Motor neuron (in vitro differentiated cells): ENCODE results near the gene ZNF407. TPM values are rescaled to one million over a fixed set of nuclear protein-coding genes. Genes with fewer than 3 reads are reported as not detected.
A peak's percentile ranks its signal among the peaks of the same experiment; 100 is the strongest.

Experiments used
- ATAC-seq, 8 experiments: fragments of 200-7000 bp; cut with Tn5 transposase; replicated peaks in 6 of 8; 2 replicates each; pipeline ENCODE4 v1.8.0; 2021; ENCODE audit warnings: mild to moderate bottlenecking in 8 of 8, moderate library complexity in 8 of 8
- H3K27ac ChIP-seq, 2 donors: fragments of 250-450 bp; sonication (Bioruptor Pico); 2 replicates each; pipeline ENCODE4 v1.9.0; 2021; ENCODE audit warnings: antibody characterized with exemption in 2 of 2, mild to moderate bottlenecking in 2 of 2, moderate library complexity in 1 of 2
- H3K4me1 ChIP-seq, 2 donors: fragments of 250-450 bp; sonication (Bioruptor Pico); replicated peaks in 1 of 2; 2 replicates each; pipeline ENCODE4 v1.6.1; 2021; ENCODE audit warnings: antibody characterized with exemption in 2 of 2, mild to moderate bottlenecking in 2 of 2, moderate library complexity in 1 of 2
- H3K4me3 ChIP-seq, 5 donors: fragments of 250-450 bp; sonication (Bioruptor Pico); 2 replicates each; pipeline ENCODE4 v1.9.0; 2021; ENCODE audit warnings: antibody characterized with exemption in 5 of 5, mild to moderate bottlenecking in 5 of 5, moderate library complexity in 4 of 5
- WGBS, 10 experiments: fragments of 450-650 bp; shearing (Covaris generic); methylation state at CpG; one replicate each; pipeline ENCODE4 v1.0.0; 2022; 5-methylcytosine and 5-hydroxymethylcytosine counted together
- in situ Hi-C, 9 experiments: fragments of 400-800 bp; cut with MboI; loops; one replicate each; pipeline ENCODE4 v1.15.0; 2021; ENCODE audit warnings: low sequenced_read_pairs in 9 of 9, low pct_unique_long_range_greater_than_20kb in 2 of 9; ENCODE audit not compliant: unreplicated experiment in 9 of 9
- total RNA-seq, 8 experiments: library from RNA; unstranded; fragments of 300-600 nt; gene quantifications; 2 replicates each; pipeline versions ENCODE4 v1.2.3 to v1.2.4, GENCODE V29; 2022

Gene ZNF407
- total RNA-seq, 8 experiments from 2014 or later = 7.9 to 23.6 (median 11.6) TPM

DNA sequence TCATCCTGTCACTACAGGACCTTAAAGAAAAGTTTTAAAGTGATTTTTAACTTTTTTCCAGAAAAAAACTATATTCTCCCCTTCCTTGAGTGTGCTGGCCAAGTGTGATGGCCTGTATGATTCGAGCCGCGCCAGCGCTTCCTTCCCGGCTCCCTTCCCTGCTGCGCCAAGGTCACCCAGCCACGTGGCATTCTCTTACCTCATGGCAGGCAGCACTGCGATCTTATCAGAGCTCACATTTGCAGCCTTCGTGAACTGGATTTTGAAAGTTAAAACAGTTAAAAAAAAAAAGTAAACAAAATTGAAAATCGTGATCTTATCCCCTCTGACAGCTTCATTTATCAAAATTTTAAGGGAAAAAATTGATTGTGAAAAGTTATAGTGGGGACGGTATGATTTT is 331.4 kb downstream of the ZNF407 start:
- ATAC-seq = no peak
- in situ Hi-C loops = no loop called here
- H3K27ac ChIP-seq = no peak overlapping the region

GRCh38 chr18:74930616-74931015 is 332.9 kb downstream of the ZNF407 start:
- H3K4me3 ChIP-seq = no peak overlapping the region
- in situ Hi-C loops = no loop called here
- WGBS, 10 experiments = 83 to 100% (median 100%) methylated on average over 1 of the region's 1 CpG; no CpG with 5 or more reads in 4 of the 10 experiments

More for the DNA sequence above, 331.4 kb downstream of the ZNF407 start:
- WGBS, 10 experiments = 83 to 100% (median 93%) methylated on average over 1 to 11 of the region's 11 CpGs; no CpG with 5 or more reads in 1 of the 10 experiments
- Histone ChIP-seq H3K4me1 (no peaks in the 10 kb centered on the region), H3K4me3 (no peak overlapping the region)

DNA sequence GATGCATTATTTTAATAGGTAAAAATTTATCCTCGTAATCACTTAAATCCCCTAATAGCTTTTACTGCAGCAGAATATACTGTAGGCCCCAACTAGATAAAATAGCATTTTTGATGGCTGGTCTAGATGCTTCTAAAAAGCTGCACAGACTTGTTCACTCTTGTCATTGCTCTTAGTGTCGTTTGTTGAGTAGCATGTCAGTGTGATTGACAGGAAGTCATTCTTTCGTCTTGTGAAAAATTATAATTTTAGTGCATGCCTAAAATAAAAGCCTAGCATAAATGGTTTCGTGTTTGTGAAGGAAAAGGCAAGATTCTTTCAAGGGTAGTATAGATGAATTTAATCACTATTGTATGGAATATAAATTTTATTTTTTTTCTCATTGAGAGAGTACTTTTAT is 336.3 kb downstream of the ZNF407 start:
- Histone ChIP-seq H3K27ac (no peak overlapping the region), H3K4me1 (peaks cover 7 to 18% of the 10 kb centered on the region in 2 donors), H3K4me3 (no peak overlapping the region)
- in situ Hi-C loops = no loop called here
- WGBS, 10 experiments = 71 to 100% (median 91%) methylated on average over 1 to 4 of the region's 4 CpGs; no CpG with 5 or more reads in 1 of the 10 experiments
- ATAC-seq = no peak

More at GRCh38 chr18:74930616-74931015, 332.9 kb downstream of the ZNF407 start:
- peaks cover 5 to 6% of the 10 kb centered on the region in 2 donors for H3K4me1 ChIP-seq
- no peak overlapping the region for H3K27ac ChIP-seq
- ATAC-seq = no peak

- 31 to 100% (median 60%) methylated on average over 2 to 7 of the region's 7 CpGs; no CpG with 5 or more reads in 1 of the 10 experiments for WGBS, 10 experiments
- H3K27ac ChIP-seq = no peak overlapping the region
- H3K4me3 ChIP-seq = no peak overlapping the region
- peaks cover 7 to 18% of the 10 kb centered on the region in 2 donors for H3K4me1 ChIP-seq
- peak in 6 of 8 experiments; percentile 33 to 87 (median 52) for ATAC-seq
- in situ Hi-C loops = no loop called here
Measured at GRCh38 chr18:74935434-74935833, 337.8 kb downstream of the ZNF407 start.

DNA sequence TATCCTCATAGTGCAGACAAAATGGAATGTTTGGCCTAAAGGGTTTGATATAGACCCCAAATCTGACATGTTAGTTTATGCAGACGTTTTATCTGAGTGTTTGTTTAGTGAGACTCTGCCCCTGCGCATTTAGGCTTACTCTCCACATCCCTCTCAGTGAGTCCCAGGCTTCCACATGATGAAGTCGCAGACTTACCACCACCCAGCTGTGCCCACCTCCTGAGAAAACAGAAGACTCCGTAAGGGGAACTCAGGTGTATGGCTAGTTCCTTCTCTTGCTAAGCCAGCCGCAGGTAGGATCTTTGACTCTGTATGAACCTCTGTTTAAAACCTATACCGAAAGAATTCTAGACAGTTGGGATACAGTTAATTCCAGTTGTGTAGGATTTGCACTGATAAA is 338.7 kb downstream of the ZNF407 start:
- 72 to 100% (median 83%) methylated on average over 1 to 5 of the region's 6 CpGs; no CpG with 5 or more reads in 1 of the 10 experiments for WGBS, 10 experiments
- Histone ChIP-seq H3K27ac (no peak overlapping the region), H3K4me3 (no peak overlapping the region), H3K4me1 (peaks cover 7 to 18% of the 10 kb centered on the region in 2 donors)
- no peak for ATAC-seq
- in situ Hi-C loops = no loop called here

DNA sequence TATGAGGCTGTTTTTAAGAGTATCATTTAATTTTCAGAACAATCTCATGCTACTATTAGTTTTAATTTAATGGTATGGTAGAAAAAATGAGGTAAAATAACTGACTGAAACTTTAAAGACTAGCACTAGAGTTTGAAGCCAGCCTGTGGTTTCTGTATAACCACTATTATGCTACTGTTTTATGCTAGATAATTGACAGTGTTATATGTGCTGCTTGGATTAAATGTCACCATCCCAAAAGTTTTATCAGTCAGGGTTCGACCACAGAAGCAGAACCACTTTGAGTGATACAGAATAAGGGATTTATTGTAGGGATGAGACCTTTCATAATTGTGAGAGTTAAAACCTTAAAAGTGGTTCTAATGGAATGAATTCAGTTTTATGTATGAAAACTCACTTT is 339.6 kb downstream of the ZNF407 start:
- in situ Hi-C loops = no loop called here
- Histone ChIP-seq H3K27ac (no peak overlapping the region), H3K4me3 (no peak overlapping the region), H3K4me1 (peaks cover 7 to 18% of the 10 kb centered on the region in 2 donors)
- ATAC-seq = no peak
- WGBS, 10 experiments = 93 to 100% (median 100%) methylated on average over 1 of the region's 1 CpG; no CpG with 5 or more reads in 3 of the 10 experiments

DNA sequence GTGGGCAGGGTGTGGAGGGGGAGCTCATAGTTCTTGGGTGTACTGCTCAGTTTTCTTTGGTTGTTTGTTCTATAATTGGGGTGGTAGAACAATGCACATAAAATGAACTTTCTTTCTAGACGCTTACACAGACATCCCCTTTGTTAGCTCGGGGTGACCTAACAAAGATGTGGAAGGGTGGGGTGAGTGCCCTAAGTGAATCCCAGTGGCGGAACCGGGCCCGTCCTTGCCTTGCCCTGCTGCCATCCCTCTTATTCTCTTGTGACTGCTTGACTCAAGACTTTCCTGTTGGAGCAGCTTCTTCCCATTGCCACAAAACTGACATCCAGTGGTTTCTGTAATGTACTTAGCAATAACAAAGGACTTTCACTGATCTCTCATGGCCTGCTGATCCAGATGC is 343.2 kb downstream of the ZNF407 start:
- Histone ChIP-seq H3K4me3 (no peak overlapping the region), H3K4me1 (peaks cover 0 to 26% of the 10 kb centered on the region in 2 donors), H3K27ac (no peak overlapping the region)
- 85 to 100% methylated on average over 2 of the region's 5 CpGs; no CpG with 5 or more reads in 8 of the 10 experiments for WGBS, 10 experiments
- in situ Hi-C loops = no loop called here
- no peak for ATAC-seq

GRCh38 chr18:74942319-74942910 is 344.7 kb downstream of the ZNF407 start:
- in situ Hi-C loops = no loop called here
- Histone ChIP-seq H3K4me3 (no peak overlapping the region), H3K4me1 (peaks cover 0 to 26% of the 10 kb centered on the region in 2 donors), H3K27ac (no peak overlapping the region)
- ATAC-seq = no peak
- WGBS, 10 experiments = 55 to 100% (median 84%) methylated on average over 2 to 8 of the region's 9 CpGs

DNA sequence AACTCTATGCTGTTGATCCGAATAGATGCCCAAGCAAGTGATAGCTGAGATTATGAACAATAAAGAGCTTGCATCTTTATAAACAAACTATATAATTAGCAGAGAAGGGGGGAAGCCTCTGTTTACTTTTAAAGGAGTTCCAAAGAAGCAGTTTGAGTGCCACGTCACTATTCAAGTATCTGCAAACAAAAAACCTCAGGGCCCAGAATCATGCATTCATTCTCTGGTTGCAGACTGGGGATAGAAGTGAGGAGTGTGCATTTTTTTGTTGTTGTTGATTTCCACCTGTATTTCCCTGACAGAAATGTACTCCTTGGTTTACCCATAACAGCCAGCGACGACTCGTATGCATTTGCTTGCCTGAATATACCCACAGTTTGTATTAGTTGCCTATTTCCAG is 347.0 kb downstream of the ZNF407 start:
- in situ Hi-C loops = no loop called here
- WGBS, 10 experiments = 60 to 100% (median 88%) methylated on average over 1 to 5 of the region's 5 CpGs; no CpG with 5 or more reads in 1 of the 10 experiments
- ATAC-seq = no peak
- Histone ChIP-seq H3K4me1 (peaks cover 5 to 30% of the 10 kb centered on the region in 2 donors), H3K27ac (no peak overlapping the region), H3K4me3 (no peak overlapping the region)

DNA sequence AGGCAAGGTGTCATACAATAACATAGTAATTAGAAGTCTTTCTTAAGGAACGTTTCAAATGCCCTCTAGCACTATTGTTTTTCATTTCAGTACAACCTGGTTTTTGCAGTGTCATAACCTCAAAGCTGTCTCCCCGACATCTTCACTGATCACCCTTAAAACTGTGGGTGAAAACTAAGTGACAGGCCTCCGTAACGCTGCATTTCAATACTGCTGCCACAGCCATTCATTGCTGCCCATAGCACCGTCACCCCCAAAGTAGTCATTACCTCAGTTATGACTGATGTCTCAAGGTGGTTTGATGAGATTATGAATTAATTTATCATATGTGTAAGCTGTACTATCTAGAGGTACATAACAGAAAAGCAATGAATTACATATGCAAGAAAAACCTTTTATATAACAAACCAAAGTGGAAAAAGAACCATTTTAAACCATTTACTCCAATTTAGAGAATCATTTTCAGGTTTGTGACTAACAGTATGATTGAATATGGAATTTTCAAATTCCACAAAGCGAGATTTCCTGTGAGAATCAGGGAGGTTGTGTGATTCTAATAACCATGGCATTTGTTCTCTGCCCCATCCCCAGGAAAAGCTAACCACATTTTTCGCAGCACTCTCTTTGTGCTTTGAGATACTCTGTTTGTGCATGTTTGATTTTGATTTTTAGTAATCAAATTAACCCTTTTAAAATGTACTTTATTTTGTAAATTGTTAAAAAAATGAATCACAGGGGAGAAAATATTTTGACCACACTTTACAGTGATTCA is 348.3 kb downstream of the ZNF407 start:
- 74 to 97% (median 86%) methylated on average over 3 to 7 of the region's 7 CpGs for WGBS, 10 experiments
- ATAC-seq = no peak
- H3K4me1 ChIP-seq = peaks cover 11 to 33% of the 10 kb centered on the region in 2 donors
- in situ Hi-C loops = no loop called here
- no peak overlapping the region for H3K4me3 ChIP-seq
- no peak overlapping the region for H3K27ac ChIP-seq

DNA sequence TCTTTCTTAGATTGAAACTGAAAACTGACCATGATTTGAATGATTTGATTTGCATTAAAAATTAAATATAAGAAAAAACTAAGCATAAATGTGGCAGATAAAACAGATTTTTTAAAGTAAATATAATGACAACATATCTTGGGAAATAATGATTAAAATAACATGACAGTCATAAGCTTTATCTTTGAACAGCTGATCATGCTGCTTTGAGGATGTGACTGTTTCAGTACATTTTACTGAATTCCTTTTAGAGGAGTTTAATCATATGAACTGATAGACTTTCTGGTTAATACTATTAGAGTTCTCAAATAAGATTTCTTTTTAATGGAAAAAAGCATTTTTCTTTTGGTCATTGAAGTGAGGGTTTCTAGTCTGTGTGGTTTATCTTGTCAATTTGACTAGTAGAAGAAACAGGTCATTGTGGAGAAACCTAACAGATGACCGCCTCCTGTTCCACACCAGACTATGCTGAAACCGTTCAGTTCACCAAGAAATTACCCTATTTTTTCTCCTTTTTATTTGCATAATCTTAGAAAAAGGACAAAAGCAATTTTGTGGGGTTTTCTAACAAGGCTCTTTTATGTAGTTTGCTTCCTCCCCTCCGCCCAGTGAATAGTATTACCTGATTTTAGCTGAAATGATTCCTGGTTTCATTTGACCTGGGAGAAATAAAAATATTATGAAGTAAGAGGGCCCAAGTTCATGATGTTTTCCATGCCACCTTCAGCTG is 349.1 kb downstream of the ZNF407 start:
- H3K27ac ChIP-seq = no peak overlapping the region
- peaks cover 13 to 33% of the 10 kb centered on the region in 2 donors for H3K4me1 ChIP-seq
- no peak overlapping the region for H3K4me3 ChIP-seq
- in situ Hi-C loops = no loop called here
- 67 to 100% (median 89%) methylated on average over 1 to 3 of the region's 3 CpGs; no CpG with 5 or more reads in 1 of the 10 experiments for WGBS, 10 experiments
- ATAC-seq = no peak

- H3K4me3 ChIP-seq = no peak overlapping the region
- ATAC-seq = peak in 1 of 8 experiments; percentile 18
- no peak overlapping the region for H3K27ac ChIP-seq
- in situ Hi-C loops = no loop called here
- 73 to 100% (median 82%) methylated on average over 3 to 10 of the region's 10 CpGs; no CpG with 5 or more reads in 2 of the 10 experiments for WGBS, 10 experiments
- peaks cover 13 to 33% of the 10 kb centered on the region in 2 donors for H3K4me1 ChIP-seq
Measured at GRCh38 chr18:74947417-74947816, 349.7 kb downstream of the ZNF407 start.

- ATAC-seq = peak in 1 of 8 experiments; percentile 22
- no peak overlapping the region for H3K27ac ChIP-seq
- no peak overlapping the region for H3K4me3 ChIP-seq
- in situ Hi-C loops = no loop called here
- H3K4me1 ChIP-seq = peaks cover 13 to 33% of the 10 kb centered on the region in 2 donors
- WGBS, 10 experiments = 41 to 100% (median 83%) methylated on average over 1 to 4 of the region's 4 CpGs; no CpG with 5 or more reads in 2 of the 10 experiments
Measured at GRCh38 chr18:74947875-74948274, 350.2 kb downstream of the ZNF407 start.
